ENCODE results near the gene ARX.

Gene ARX

GRCh38 chrX:25016361-25016671 lies 551 bp upstream of the ARX start:
- DNase-seq: no peak

DNA sequence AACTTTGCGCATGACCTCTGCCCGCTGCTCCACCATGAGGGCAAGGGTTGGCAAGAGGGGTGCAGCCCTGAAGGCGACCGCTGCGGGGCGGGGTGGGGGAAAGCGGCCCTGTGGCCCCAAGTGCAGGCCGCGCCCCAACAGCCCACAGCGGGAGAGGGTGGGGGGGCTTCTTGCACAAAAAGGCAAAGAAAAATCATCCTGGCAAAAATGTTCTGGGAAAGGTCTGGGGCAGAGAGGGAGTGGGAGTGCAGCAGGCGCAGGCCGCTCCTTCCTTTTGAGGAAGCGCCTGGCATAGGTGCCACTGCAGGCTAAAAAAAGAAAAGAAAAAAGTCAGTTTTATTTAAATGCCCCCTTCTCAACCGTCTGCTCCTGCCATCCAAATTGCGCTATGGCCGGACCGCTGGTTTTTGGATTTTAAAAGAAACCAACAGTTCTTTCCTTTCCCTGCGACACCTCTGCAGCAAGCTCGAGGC lies 1.4 kb downstream of the ARX start:
- no peak for DNase-seq

- DNase-seq: no peak
Observed at GRCh38 chrX:25013632-25014365, 2.0 kb downstream of the ARX start.

DNA sequence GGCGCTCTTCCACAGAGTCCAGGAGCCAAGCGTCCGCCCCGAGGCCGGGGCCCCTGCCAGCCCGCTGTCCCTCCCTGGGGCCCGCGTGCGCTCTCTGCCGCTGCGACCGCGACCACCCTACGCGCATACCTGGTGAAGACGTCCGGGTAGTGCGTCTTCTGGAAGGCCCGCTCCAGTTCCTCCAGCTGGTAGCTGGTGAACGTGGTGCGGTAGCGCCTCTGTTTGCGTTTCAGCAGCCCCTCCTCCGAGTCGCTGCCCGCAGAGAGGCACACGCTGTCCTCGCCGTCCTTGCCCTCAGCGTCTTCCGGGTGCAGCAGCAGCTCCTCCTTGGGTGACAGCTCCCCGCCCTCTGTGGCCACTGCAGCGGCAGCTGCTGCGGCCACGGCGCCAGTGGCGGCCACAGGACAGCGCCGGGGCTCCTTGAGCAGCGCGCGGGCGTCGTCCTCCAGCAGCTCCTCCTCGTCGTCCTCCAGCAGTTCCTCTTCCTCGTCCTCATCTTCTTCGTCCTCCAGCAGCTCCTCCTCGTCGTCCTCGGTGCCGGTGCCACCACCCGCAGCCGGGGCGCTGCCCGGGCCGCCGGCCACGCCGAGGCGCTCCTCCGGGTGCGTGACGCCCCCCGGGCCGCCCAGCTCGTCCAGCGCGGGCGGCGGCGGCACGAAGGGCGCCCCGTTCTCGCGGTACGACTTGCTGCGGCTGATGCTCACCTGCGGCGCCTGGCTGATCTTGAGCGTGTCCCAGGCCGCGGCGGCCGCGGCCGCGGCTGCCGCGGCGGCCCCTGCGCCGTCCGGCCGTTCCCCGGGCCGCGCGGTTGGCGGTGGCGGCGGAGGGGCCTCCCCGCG lies 2.8 kb downstream of the ARX start:
- no peak for DNase-seq

DNA sequence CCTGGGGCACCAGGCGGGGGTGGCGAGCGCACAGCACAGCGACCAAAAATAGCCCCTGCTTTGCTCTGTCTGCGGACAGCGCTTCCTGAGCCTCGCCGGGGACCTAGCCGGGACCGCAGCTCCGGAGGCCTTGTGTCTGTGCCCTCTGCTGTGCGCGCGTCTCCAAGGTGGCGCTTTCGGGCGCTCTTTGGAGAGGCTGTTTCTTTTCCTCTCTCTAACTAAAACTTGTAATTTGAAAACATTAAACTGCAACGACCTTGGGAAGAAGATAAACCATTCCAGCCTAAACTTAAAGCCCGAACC lies 3.4 kb downstream of the ARX start:
- DNase-seq: no peak

GRCh38 chrX:25011589-25012432 lies 4.0 kb downstream of the ARX start:
- DNase-seq: no peak

GRCh38 chrX:25010784-25011588 lies 4.8 kb downstream of the ARX start:
- no peak for DNase-seq

DNA sequence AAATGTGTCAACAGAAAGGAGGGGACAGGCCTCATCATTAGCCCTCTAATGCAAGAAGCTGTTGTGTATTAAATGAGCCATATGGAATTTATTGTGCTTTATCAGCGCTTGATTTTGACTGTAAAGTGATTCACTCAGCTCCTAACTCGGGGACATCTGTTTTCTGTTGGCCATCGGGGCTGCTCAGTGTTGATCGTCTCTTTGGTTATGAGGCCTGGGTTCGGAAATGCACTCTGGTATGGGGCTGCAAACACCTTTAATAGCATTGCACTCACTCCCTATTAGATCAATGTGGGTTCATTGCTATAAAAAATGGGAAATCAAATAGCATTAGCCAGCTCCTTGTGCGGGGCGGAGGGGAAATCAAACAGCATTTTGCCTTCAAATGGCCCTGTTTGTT lies 6.4 kb downstream of the ARX start:
- no peak for DNase-seq

DNA sequence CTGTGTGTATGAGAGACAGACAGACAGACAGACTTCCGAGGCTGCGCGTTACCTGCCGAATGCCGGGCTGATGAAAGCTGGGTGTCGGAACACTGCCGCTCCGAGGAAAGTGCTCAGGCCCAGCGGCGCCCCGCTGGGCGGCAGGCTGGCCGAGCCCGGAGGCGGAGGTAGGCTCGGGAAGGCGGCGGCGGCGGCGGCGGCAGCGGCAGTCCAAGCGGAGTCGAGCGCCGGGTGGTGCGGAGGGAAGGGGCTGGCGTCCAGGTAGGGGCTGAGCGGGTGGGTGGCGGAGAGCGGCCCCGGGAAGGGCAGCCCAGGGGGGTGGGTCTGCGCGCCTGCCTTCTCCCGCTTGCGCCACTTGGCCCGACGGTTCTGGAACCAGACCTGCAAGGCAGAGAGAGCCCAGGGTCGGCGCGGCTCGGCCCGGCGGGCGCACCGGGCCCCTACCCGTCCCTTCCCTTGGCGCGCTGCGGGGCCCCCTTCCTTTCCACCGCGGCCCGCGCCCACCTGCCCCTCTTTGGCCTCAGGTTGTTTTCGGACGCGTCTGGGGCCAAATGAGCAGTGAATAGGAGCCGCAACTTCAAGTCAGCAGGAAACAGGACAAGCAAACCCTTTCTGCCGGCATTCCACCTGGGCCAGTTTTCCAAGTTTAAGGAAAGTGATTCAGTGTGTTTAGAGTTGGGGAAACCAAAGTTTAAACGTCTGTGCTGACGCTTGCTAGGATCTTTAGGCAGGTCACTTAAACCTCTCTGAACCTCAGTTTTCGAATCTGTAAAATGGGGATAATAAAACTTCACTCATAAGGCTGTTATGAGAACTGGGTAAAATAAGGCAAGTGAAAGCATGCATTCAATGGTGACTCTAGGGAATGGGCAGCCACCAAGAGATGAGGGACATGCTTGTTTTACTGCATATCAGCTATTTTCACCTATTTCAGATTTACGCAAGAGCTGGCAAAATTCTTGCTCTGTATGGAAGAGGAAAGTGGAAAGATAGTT lies 8.4 kb downstream of the ARX start:
- DNase-seq: no peak

GRCh38 chrX:25006586-25007058 lies 9.1 kb downstream of the ARX start:
- no peak for DNase-seq

GRCh38 chrX:25005382-25006185 lies 10.2 kb downstream of the ARX start:
- no peak for DNase-seq

DNA sequence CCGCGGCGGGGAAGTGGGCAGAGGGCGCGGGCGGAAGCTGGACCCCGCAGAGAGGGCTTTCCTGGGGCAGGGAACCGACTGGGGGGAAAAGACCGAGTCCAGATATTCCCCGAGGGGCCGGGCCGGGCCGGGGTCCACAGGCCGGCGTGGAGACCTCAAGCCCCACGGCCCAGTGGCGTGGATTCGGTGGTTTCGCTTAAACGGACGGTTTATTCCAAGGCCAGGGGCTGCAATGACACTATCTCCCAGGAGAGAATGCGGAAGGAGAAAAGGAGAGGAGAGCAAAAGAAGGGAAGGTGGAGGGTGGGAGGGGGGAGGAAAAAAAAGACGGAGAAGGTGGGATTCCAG lies 10.8 kb downstream of the ARX start:
- no peak for DNase-seq

DNA sequence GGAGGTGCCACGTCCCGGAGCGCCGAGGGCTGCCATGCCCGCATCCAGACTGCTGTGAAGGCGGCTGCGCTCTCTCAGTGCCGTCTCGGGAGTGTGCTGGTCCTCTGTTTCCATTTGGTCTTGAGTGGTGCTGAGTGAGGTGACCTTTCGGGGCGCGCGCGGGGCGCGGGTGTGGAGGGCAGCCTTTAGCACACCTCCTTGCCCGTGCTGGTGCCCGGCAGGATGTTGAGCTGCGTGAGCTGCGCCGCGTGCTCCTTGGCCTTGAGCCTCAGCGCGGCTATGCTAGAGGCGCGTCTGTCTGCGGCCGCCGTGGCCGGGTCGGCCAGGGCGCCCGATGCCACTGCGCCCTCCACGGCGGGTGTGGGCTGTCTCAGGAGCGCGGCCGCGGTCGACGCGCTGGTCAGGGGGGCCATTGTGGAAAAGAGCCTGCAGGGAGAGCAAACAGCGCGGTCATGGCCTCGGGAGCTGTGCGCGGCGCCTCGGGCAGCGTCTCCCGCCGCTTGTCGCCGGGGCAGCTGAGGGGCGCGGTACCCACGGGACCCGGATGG lies 11.2 kb downstream of the ARX start:
- no peak for DNase-seq

DNA sequence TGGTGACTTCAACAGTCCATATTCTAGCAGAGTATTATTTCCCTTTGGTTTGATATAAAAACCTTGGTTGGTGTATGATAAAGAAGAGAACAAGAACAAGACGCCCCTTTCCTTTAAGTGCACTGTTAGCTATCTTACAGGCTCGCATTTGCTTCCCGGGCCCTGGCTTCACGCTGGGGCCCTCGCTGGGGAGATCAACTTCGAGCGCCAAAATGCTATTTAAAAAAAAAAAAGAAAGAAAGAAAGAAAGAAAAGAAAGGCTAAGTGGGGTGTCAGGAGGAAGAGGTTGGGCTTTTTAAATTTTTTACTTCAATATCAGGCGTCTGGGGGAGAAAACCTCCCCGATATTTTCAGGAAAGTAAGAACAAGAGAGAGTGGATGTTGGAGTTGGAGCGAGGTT lies 11.7 kb downstream of the ARX start:
- DNase-seq: no peak

DNA sequence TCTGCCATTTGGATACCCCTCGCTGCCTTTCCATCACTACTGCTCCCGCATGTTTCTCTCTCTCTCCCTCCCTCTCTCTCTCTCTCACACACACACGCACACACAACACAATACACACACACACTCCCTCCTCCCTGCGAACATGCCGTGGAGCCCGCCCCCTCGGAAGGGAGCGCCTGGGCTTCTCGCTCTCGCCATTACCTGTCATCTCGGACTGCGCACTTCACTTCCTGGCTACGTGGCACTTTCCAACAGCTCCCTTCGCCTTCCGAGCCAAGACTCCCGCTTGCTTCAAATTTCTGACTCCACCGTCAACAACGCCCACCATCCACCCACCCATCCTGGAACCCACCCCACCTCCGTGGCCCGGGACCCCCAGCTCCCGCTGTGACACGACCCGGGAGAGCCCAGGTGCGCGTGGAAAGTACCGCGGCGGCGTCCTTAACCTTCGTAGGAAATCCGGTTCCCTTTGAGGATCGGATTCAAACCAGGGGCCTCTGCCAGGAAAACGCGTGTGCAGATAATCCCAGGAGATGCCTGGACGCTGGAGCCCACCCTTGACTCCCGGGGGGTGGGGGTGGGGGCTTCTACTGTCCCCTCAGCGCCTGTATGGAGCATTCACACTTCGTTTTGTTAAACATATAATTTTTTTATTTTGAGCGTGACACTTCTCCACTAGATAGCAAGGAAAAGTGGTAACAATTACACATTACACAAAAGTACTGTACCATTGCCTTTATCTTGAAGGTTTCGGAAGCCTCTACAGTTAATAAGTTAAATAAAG lies 12.5 kb downstream of the ARX start:
- no peak for DNase-seq

- DNase-seq: no peak
Observed at GRCh38 chrX:25002661-25003020, 13.1 kb downstream of the ARX start.

GRCh38 chrX:25001808-25002660 lies 13.7 kb downstream of the ARX start:
- no peak for DNase-seq

GRCh38 chrX:24999511-24999910 lies 16.3 kb downstream of the ARX start:
- no peak for DNase-seq
